NCI-H128 (cell line): ENCODE measurements around the gene VARS2.
"Not testable (repeated sequence)": the region's sequence is repeated elsewhere in the genome, so short reads cannot be mapped to it uniquely, and the experiment has no call there.

Experiments
- DNase-seq: peaks from one replicate; lab custom pipeline; 2025; ENCODE audit not compliant: unreplicated experiment; lab: John Stamatoyannopoulos, UW

VARS2 gene

GRCh38 chr6:30927080-30927479 lies 13.0 kb downstream of the VARS2 start:
- DNase-seq: not testable (repeated sequence)

GRCh38 chr6:30928677-30929076 lies 14.6 kb downstream of the VARS2 start:
- DNase-seq: no peak

GRCh38 chr6:30930506-30930905 lies 16.5 kb downstream of the VARS2 start:
- no peak for DNase-seq

DNA sequence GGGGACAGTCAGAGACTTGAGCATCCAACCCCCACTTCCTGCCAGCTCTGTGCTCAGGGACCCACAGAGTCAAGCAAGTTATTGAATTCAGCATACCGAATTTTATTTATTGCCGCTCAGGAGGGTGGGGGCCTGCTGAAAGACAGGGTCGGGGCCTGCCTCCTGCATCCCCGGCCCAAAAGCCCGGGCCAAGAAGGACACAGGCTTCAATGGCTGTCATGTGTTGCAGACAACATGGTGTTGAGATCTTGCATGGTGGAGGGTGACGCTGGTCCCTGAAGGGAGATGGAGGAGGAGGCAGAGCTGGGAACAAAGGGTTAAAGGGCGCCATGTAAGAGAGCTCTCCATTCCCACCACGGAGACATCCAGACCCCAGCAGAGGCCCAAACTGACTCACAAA lies 17.2 kb downstream of the VARS2 start:
- DNase-seq: no peak

GRCh38 chr6:30931969-30932645 lies 18.1 kb downstream of the VARS2 start, which contains the start of gene SFTA2:
Gene SFTA2, minus strand, starts transcription at chr6:30932170. Its CDS starts 74 bp downstream, at chr6:30932096.
- DNase-seq: no peak

- no peak for DNase-seq
These were observed 18.8 kb downstream of the VARS2 start for GRCh38 chr6:30932665-30933365.

- no peak for DNase-seq
These were observed 21.0 kb downstream of the VARS2 start for GRCh38 chr6:30935018-30935417.

DNA sequence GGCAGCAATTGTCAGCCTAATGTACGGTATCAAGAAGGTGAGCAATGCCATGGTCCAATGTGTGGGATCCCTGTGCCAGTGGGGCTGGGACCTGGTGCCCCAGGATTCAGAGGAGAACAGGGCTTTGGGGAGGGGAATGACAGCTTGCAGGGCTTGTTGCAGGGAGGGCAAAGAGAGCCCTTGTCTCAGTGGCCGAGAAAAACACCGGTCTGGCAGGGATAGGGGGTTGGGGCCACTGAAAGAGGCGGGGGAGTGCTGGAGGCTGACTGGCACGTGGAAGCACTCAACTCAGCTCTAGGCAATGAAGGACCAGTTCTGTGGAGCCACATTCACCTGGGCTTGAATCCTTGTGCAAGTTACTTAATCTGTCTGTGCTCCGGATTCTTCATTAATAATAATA lies 23.2 kb downstream of the VARS2 start:
- no peak for DNase-seq

DNA sequence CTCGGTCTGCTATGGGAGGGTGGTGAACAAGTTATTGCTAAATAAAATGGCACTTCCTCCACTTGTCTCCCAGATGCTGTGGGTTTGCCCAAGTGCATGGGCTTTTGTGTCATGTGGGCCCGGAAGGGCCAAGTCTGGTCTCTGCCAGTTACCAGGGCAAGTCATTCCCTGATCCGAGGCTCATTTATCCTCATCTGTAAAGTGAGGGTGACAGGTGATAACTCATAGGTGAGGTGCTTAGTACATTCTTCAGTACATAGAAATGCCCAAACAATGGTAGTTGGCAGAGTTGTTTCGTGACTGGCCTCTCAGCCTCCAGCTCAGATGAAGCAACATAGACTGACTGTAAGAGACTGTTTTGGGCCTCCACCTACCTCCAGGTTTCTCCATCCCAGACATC lies 24.7 kb downstream of the VARS2 start:
- no peak for DNase-seq

DNA sequence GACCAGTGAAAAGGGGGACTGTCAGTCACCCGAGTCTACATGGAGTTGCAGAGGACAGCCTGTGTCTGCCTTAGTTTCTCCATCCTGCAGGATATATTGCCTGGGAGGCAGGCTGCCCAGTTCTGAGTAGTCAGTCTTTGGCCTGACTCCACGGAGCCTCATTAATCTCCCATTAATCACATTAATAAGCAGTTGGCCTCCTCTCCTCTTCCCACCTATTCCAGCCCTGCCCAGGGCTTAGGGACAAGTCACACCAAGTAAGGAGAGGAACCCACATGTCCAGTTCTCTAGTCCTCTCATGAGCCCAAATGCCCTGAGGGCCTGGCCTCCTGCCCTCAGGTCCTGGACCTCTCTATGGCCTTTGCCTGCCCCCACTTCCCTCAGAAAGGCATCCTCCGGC lies 25.4 kb downstream of the VARS2 start:
- no peak for DNase-seq

DNA sequence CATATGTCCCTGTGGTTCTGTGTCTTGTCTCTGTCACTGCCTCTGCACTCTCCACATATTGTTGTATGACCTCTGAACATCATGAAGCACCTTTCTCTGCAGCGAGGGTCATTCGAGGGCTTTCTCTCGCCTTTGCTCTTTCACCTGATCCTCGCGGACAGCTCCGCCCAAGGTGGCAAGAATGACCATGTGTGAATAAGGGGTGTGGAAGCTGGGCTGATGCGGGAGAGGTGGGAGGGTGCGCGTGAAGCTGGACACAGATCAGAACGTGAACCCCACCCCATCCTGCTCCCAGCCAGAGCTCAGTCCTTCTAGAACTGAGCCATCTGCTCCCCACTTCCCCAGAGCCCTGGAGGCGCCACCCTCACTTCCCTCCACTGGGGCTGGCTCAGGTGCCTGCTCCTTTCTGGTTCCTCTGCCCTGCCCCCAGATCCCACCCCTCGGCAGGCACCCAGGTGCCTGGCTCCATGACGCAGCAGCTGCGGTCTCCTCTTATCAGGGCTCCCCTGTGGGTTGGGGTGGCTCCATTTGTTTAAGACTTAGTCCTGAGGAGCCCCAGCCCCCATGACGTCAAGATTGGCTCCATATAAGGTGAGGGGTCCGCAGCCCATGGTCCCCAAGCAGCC lies 26.4 kb downstream of the VARS2 start, which contains the start of gene MUCL3:
Gene MUCL3 (plus strand): TSS at position 613 of the 626 bp plus-strand sequence. CDS start 27 bp downstream, outside the sequence.
- DNase-seq: no peak

GRCh38 chr6:30942338-30943060 lies 28.5 kb downstream of the VARS2 start:
- no peak for DNase-seq

DNA sequence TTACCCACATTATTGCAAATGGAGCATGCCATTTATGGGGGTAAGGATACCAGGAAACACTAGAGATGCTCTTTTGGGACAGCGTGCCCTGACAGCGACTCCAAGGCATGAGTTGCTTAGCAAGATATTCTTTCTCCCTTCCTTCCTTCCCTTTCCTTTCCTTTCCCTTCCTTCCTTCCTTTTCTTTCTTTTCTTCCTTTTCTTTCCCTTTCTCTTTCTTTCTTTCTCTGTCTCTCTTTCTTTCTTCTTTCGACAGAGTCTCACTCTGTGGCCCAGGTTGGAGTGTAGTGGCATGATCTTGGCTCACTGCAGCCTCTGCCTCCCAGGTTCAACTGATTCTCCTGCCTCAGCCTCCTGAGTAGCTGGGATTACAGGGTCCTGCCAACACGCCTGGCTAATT lies 30.0 kb downstream of the VARS2 start:
- DNase-seq: no peak

DNA sequence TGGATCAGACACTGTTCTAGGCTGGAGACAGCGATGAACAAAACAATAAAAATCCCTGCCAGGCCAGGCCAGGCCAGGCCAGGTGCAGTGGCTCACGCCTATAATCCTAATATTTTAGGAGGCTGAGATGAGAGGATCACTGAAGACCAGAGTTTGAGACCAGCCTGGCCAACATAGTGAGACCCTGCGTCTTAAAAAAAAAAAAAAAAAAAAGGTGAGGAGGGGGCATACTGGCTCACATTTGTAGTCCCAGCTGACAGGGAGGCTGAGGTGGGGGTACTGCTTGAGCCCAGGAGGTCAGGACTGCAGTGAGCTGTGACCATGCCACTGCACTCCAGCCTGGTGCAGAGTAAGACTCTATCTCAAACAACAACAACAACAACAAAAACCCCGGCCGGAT lies 31.2 kb downstream of the VARS2 start:
- DNase-seq: no peak

DNA sequence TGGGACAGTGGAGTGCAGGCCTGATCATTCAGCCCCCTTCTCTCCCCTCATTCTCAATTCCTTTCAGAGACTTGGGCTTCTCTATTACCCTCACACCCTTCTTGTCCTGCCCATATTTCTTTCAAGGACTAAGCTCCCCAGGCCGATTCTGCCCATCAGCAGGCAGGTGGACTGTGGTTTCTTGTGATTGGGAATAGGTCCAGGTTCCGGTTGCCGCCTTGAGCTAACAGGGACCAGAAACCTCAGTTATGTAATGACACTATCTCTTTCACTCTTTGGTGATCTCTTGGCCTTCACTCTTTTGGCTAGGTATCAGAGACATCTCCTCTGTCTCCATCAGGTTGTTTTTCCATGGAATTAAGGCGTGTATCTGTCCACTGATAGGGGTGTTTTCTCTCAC lies 33.2 kb downstream of the VARS2 start:
- DNase-seq: no peak

DNA sequence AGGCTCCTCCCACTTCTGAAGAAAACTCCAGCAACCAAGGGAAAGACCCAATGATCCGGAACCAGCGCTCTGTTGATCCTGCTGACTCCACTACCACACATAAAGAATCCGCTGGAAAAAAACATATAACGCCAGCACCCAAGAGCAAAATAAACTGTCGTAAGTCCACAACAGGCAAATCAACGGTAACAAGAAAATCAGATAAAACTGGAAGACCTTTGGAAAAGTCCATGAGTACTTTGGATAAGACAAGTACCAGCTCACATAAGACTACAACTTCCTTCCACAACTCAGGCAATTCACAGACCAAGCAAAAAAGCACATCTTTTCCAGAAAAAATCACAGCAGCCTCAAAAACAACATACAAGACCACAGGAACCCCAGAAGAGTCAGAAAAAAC lies 34.8 kb downstream of the VARS2 start:
- DNase-seq: no peak

DNA sequence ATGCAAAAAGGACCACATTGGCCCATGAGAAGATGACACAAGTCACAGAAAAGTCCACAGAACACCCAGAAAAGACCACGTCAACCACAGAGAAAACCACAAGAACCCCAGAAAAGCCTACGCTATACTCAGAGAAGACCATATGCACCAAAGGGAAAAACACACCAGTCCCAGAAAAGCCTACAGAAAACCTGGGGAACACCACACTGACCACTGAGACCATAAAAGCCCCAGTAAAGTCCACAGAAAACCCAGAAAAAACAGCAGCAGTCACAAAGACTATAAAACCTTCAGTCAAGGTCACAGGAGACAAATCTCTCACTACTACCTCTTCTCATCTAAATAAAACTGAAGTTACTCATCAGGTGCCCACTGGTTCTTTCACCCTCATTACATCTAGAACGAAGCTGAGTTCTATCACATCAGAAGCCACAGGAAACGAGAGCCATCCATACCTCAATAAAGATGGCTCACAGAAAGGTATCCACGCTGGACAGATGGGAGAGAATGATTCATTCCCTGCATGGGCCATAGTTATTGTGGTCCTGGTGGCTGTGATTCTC lies 38.0 kb downstream of the VARS2 start:
- no peak for DNase-seq

- DNase-seq: no peak
These were observed 40.8 kb downstream of the VARS2 start for GRCh38 chr6:30954631-30955366.

DNA sequence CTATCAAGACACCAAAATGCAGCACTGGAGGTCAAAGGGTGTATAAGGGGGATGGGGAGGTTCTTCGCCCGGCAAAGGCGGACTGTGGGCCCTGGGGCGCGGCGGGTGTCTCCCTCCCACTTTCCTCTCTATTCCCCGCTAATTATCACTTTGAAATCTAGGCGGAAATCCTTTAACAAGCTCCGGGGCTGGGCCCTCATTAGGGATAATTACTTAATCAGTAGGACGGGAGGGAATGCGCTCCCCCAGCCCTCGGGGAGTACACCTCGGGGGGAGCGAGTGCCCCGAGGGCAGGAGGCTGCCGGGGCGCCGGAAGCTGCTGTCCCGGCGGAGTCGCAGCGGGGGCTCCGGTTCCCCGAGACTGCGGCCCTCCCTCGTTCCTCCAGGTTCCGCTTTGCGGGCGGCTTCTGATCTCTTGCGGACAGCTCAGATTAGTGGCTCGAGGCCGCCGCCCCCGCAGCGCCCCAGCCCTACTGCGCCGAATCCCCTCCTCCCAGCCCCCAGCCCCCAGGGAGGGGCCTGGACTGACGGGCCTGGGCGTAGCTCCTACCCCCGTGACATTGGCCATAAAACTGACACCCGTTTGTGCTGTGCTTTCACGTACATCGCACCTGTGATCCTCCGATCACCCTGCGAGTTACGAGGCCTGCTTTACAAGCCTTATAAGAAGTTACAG lies 41.5 kb downstream of the VARS2 start:
- no peak for DNase-seq

GRCh38 chr6:30957716-30958115 lies 43.7 kb downstream of the VARS2 start:
- DNase-seq: no peak
